GM19025 (cell line): ENCODE measurements around the gene DTD1.
"Not testable (repeated sequence)": the region's sequence is repeated elsewhere in the genome, so short reads cannot be mapped to it uniquely, and the experiment has no call there.

Experiments
- ATAC-seq: cut with Tn5 transposase; IDR thresholded peaks from one replicate; pipeline ENCODE4 v1.9.1; 2021; ENCODE audit warnings: mild to moderate bottlenecking, low read depth, moderate library complexity; ENCODE audit not compliant: unreplicated experiment

Gene DTD1

GRCh38 chr20:18737140-18737539, 149.3 kb downstream of the DTD1 start:
- ATAC-seq: no peak

GRCh38 chr20:18738055-18738454, 150.2 kb downstream of the DTD1 start:
- ATAC-seq: no peak

GRCh38 chr20:18738888-18739287, 151.0 kb downstream of the DTD1 start:
- ATAC-seq: no peak

GRCh38 chr20:18739751-18740166, 151.9 kb downstream of the DTD1 start:
- ATAC-seq: no peak

- ATAC-seq: no peak
Measured at GRCh38 chr20:18740726-18741125, 152.9 kb downstream of the DTD1 start.

- ATAC-seq: no peak
Measured at GRCh38 chr20:18742841-18743240, 155.0 kb downstream of the DTD1 start.

- ATAC-seq: no peak
Measured at GRCh38 chr20:18743665-18744440, 156.0 kb downstream of the DTD1 start.

- no peak for ATAC-seq
Measured at GRCh38 chr20:18747090-18747489, 159.2 kb downstream of the DTD1 start.

- no peak for ATAC-seq
Measured at GRCh38 chr20:18748987-18749386, 161.1 kb downstream of the DTD1 start.

GRCh38 chr20:18749528-18749927, 161.7 kb downstream of the DTD1 start:
- ATAC-seq: no peak

GRCh38 chr20:18750735-18751134, 162.9 kb downstream of the DTD1 start:
- no peak for ATAC-seq

GRCh38 chr20:18754030-18754652, 166.3 kb downstream of the DTD1 start:
- peak; percentile 98 for ATAC-seq

- ATAC-seq: no peak
Measured at GRCh38 chr20:18754653-18755045, 166.8 kb downstream of the DTD1 start.

GRCh38 chr20:18760852-18761251, 173.0 kb downstream of the DTD1 start:
- not testable (repeated sequence) for ATAC-seq

- ATAC-seq: no peak
Measured at GRCh38 chr20:18767676-18768075, 179.8 kb downstream of the DTD1 start.

GRCh38 chr20:18773566-18773965, 185.7 kb downstream of the DTD1 start:
- ATAC-seq: no peak

- no peak for ATAC-seq
Measured at GRCh38 chr20:18774207-18774606, 186.4 kb downstream of the DTD1 start.

- ATAC-seq: no peak
Measured at GRCh38 chr20:18775633-18776032, 187.8 kb downstream of the DTD1 start.

- no peak for ATAC-seq
Measured at GRCh38 chr20:18778690-18779392, 191.0 kb downstream of the DTD1 start.

- ATAC-seq: no peak
Measured at GRCh38 chr20:18780385-18781130, 192.7 kb downstream of the DTD1 start.

- no peak for ATAC-seq
Measured at GRCh38 chr20:18781509-18781908, 193.7 kb downstream of the DTD1 start.
